ENCODE results near the gene FAM170A. TPM values are rescaled to one million over a fixed set of nuclear protein-coding genes. Genes with fewer than 3 reads are reported as not detected.

Gene FAM170A
- total RNA-seq, 4 donors from 2014 or later = not detected

DNA sequence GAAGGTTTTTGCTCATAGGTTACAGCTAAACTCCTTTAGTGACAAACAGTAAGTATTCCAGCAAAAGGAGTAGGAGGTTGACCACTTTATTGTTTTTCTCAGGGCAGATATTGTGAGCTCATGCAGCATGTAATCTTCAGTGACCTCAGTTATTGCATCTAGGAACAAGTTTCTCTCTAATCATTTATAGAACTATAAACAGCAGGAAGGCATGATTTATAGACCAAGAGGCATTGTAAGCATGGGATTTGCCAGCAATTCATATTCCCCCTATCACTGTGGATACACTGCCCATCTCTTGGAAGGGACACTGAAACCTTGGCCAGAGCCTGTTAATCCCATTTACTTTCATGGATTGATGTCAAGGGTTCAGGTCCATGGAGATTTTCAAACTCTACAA is 15.4 kb upstream of the FAM170A start:
- Histone ChIP-seq H3K9me3 (no peaks in the 10 kb centered on the region), H3K4me1 (no peaks in the 10 kb centered on the region), H3K4me3 (no peak overlapping the region), H3K36me3 (no peaks in the 10 kb centered on the region), H3K27me3 (no peaks in the 10 kb centered on the region), H3K27ac (no peak overlapping the region)
- TF ChIP-seq, protein P1, sequence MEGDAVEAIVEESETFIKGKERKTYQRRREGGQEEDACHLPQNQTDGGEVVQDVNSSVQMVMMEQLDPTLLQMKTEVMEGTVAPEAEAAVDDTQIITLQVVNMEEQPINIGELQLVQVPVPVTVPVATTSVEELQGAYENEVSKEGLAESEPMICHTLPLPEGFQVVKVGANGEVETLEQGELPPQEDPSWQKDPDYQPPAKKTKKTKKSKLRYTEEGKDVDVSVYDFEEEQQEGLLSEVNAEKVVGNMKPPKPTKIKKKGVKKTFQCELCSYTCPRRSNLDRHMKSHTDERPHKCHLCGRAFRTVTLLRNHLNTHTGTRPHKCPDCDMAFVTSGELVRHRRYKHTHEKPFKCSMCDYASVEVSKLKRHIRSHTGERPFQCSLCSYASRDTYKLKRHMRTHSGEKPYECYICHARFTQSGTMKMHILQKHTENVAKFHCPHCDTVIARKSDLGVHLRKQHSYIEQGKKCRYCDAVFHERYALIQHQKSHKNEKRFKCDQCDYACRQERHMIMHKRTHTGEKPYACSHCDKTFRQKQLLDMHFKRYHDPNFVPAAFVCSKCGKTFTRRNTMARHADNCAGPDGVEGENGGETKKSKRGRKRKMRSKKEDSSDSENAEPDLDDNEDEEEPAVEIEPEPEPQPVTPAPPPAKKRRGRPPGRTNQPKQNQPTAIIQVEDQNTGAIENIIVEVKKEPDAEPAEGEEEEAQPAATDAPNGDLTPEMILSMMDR (IDR thresholded peaks at IDR 0.05) = no peak
- no peak for TF ChIP-seq POLR2A (IDR thresholded peaks at IDR 0.05)
- intact Hi-C loops (cut with DNase I; ENCODE audit: low total_unique reads) = no loop called here
- DNase-seq = no peak

DNA sequence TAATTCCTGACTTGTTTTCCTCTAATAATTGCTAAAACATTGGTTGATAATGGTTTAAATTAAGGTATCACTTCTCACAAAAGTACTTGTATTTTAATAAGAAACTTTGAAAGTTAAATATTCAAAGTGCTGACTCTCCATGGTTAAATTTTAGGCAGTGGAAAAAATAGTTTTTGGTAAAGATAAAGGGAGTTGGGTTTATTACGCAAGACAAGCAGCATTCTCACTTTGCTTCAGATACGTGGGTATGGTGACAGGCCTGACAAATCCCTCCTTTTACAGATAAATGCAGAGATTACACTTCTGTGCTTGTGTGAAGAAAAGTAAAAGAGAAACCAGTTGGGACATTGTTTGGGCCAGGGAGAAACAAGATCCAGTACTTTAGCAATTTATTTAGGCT is 14.5 kb upstream of the FAM170A start:
- Histone ChIP-seq H3K27ac (no peak overlapping the region), H3K36me3 (no peaks in the 10 kb centered on the region), H3K9me3 (no peaks in the 10 kb centered on the region), H3K4me1 (no peaks in the 10 kb centered on the region), H3K4me3 (no peak overlapping the region), H3K27me3 (no peaks in the 10 kb centered on the region)
- no peak for TF ChIP-seq POLR2A (IDR thresholded peaks at IDR 0.05)
- TF ChIP-seq, protein P1 (IDR thresholded peaks at IDR 0.05) = no peak
- intact Hi-C loops (cut with DNase I; ENCODE audit: low total_unique reads) = no loop called here
- no peak for DNase-seq

DNA sequence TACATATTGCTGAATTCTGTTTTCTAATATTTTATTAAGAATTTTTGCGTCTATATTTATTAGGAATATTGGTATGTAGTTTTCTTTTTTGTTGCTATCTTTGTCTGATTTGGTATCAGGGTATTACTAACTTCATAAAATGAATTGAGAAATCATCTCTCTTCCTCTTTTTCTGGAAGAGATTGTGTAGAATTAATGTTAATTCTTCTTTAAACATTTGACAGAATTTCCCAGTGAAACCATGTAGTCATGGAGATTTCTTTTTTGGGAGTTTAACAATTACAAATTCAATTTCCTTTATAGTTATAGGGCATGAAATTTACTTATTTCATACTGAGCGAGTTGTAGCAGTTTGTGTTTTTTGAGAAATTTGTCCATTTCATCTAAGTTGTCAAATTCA is 3.3 kb upstream of the FAM170A start:
- TF ChIP-seq, protein P1 (IDR thresholded peaks at IDR 0.05) = no peak
- TF ChIP-seq POLR2A (IDR thresholded peaks at IDR 0.05) = no peak
- no peaks in the 10 kb centered on the region for H3K27me3 ChIP-seq
- H3K9me3 ChIP-seq = no peaks in the 10 kb centered on the region
- no peak for DNase-seq
- no peaks in the 10 kb centered on the region for H3K4me1 ChIP-seq
- intact Hi-C loops (cut with DNase I; ENCODE audit: low total_unique reads) = no loop called here
- H3K4me3 ChIP-seq = no peak overlapping the region
- no peak overlapping the region for H3K27ac ChIP-seq
- no peaks in the 10 kb centered on the region for H3K36me3 ChIP-seq

DNA sequence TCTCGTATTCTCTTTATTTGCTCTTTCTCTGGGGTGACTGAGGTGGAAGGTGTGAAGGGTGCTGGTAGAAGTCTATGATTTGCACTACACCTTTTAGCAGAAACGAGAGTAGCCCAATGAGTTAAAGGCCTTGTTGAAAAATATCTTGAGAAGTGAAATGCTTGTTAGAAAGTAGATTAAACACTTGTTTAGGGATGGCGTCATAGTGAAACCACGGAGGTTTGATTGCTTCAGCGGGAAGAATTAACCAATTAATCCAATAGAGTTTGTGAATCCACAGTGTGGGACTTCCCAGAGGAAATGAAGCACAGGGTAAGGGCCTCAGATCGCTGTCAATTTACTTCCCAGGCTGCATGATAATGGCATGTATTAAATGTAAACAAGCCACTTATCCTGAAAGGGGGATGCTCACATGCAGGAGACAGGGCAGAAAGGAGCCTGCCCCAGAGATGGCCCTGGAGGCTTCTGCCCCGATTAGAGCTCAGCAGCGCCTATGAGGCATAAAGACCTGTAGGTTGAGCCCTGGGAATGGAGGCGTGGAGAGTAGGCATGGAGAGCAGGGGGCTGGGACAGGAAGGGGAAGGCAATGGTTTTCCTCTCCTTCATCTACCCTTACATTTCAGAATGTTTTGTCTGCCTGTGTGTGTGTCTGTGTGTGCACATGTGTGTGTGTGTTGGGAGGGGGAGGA is 1.5 kb downstream of the FAM170A start:
- no peak overlapping the region for H3K4me3 ChIP-seq
- DNase-seq = no peak
- no peaks in the 10 kb centered on the region for H3K4me1 ChIP-seq
- no peaks in the 10 kb centered on the region for H3K9me3 ChIP-seq
- no peak for TF ChIP-seq POLR2A (IDR thresholded peaks at IDR 0.05)
- TF ChIP-seq, protein P1 (IDR thresholded peaks at IDR 0.05) = no peak
- intact Hi-C loops (cut with DNase I; ENCODE audit: low total_unique reads) = no loop called here
- H3K27ac ChIP-seq = no peak overlapping the region
- no peaks in the 10 kb centered on the region for H3K27me3 ChIP-seq
- no peaks in the 10 kb centered on the region for H3K36me3 ChIP-seq

DNA sequence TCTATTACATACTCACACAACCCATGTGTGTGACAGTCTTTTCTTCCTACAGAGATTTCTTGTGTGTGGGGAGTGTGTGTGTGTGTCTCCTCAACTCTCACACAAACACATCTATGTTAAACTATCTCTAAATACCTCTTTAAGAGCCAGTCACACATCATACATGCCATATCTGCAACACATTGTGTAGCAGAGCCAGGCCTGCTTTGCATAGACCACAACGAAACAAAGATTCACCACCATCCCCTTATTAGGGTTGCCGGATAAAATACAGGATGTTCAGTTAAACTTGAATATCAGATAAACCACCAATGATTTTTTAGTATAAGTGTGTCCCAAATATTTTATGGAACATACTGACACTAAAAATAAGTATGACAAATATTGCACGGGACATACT is 2.3 kb downstream of the FAM170A start:
- Histone ChIP-seq H3K27me3 (no peaks in the 10 kb centered on the region), H3K9me3 (no peaks in the 10 kb centered on the region), H3K27ac (no peak overlapping the region), H3K4me3 (no peak overlapping the region), H3K36me3 (no peaks in the 10 kb centered on the region), H3K4me1 (no peaks in the 10 kb centered on the region)
- TF ChIP-seq POLR2A (IDR thresholded peaks at IDR 0.05) = no peak
- TF ChIP-seq, protein P1 (IDR thresholded peaks at IDR 0.05) = no peak
- intact Hi-C loops (cut with DNase I; ENCODE audit: low total_unique reads) = no loop called here
- no peak for DNase-seq

Data from uterus (tissue), 4 donors.